EH (cell line): ENCODE measurements around the gene LUC7L.
"Not testable (repeated sequence)": the region's sequence is repeated elsewhere in the genome, so short reads cannot be mapped to it uniquely, and the experiment has no call there.

Experiments used
- DNase-seq: peaks from one replicate; pipeline ENCODE4 v3.0.0-alpha.2; 2015; ENCODE audit warnings: low read depth

The LUC7L gene

GRCh38 chr16:229731-230281 lies 557 bp upstream of the LUC7L start:
- no peak for DNase-seq

GRCh38 chr16:228151-228851 lies 948 bp downstream of the LUC7L start:
- DNase-seq = no peak

- DNase-seq = no peak
Measured at GRCh38 chr16:220021-220420, 9.2 kb downstream of the LUC7L start.

- peak; percentile 13 for DNase-seq
Measured at GRCh38 chr16:212999-213398, 16.2 kb downstream of the LUC7L start.

GRCh38 chr16:211631-212180 lies 17.5 kb downstream of the LUC7L start:
- not testable (repeated sequence) for DNase-seq

- DNase-seq = not testable (repeated sequence)
Measured at GRCh38 chr16:209359-209758, 19.9 kb downstream of the LUC7L start.

GRCh38 chr16:204046-204445 lies 25.2 kb downstream of the LUC7L start:
- not testable (repeated sequence) for DNase-seq

GRCh38 chr16:203246-203645 lies 26.0 kb downstream of the LUC7L start:
- no peak for DNase-seq

GRCh38 chr16:200388-200787 lies 28.9 kb downstream of the LUC7L start:
- peak; percentile 76 for DNase-seq

GRCh38 chr16:194516-194915 lies 34.7 kb downstream of the LUC7L start:
- DNase-seq = no peak

- DNase-seq = no peak
Measured at GRCh38 chr16:193441-193840, 35.8 kb downstream of the LUC7L start.

GRCh38 chr16:192686-193085 lies 36.6 kb downstream of the LUC7L start:
- no peak for DNase-seq

- DNase-seq = no peak
Measured at GRCh38 chr16:191831-192230, 37.4 kb downstream of the LUC7L start.

- no peak for DNase-seq
Measured at GRCh38 chr16:189604-190186, 39.6 kb downstream of the LUC7L start.

- DNase-seq = no peak
Measured at GRCh38 chr16:188674-189073, 40.6 kb downstream of the LUC7L start.

- no peak for DNase-seq
Measured at GRCh38 chr16:187330-187729, 41.9 kb downstream of the LUC7L start.

GRCh38 chr16:185691-186090 lies 43.6 kb downstream of the LUC7L start:
- no peak for DNase-seq

GRCh38 chr16:185213-185612 lies 44.0 kb downstream of the LUC7L start:
- DNase-seq = no peak

GRCh38 chr16:183005-183404 lies 46.2 kb downstream of the LUC7L start:
- DNase-seq = no peak

- peak; percentile 7 for DNase-seq
Measured at GRCh38 chr16:181565-182021, 47.7 kb downstream of the LUC7L start.

- peak; percentile 56 for DNase-seq
Measured at GRCh38 chr16:180681-181564, 48.3 kb downstream of the LUC7L start.

- peak; percentile 15 for DNase-seq
Measured at GRCh38 chr16:180101-180675, 49.1 kb downstream of the LUC7L start, which contains the start of gene HBQ1. Gene HBQ1, plus strand, starts transcription at chr16:180459. Its CDS starts 28 bp downstream, at chr16:180487.
